Hepatocyte (in vitro differentiated cells): Measurements from ENCODE around the gene PRPS2.

Experiments
- EZH2 ChIP-seq: fragments of 200-600 bp; sonication (generic); IDR thresholded peaks from 2 replicates; pipeline ENCODE4 v1.6.1; 2016; ENCODE audit warnings: antibody characterized with exemption, mild to moderate bottlenecking, borderline replicate concordance
- TF ChIP-seq, protein P1 (sequence below): fragments of 200-600 bp; sonication (generic); IDR thresholded peaks from 2 replicates; pipeline ENCODE4 v1.5.1; 2016; ENCODE audit warnings: antibody characterized with exemption, mild to moderate bottlenecking; ENCODE audit not compliant: poor library complexity

GRCh38 chrX:12777670-12778069 lies 13.5 kb upstream of the PRPS2 start:
- TF ChIP-seq, protein P1, sequence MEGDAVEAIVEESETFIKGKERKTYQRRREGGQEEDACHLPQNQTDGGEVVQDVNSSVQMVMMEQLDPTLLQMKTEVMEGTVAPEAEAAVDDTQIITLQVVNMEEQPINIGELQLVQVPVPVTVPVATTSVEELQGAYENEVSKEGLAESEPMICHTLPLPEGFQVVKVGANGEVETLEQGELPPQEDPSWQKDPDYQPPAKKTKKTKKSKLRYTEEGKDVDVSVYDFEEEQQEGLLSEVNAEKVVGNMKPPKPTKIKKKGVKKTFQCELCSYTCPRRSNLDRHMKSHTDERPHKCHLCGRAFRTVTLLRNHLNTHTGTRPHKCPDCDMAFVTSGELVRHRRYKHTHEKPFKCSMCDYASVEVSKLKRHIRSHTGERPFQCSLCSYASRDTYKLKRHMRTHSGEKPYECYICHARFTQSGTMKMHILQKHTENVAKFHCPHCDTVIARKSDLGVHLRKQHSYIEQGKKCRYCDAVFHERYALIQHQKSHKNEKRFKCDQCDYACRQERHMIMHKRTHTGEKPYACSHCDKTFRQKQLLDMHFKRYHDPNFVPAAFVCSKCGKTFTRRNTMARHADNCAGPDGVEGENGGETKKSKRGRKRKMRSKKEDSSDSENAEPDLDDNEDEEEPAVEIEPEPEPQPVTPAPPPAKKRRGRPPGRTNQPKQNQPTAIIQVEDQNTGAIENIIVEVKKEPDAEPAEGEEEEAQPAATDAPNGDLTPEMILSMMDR = no peak
- no peak for TF ChIP-seq EZH2
